Keratinocyte (primary cell): ENCODE results near the gene GPR146. TPM values are rescaled to one million over a fixed set of nuclear protein-coding genes. Genes with fewer than 3 reads are reported as not detected.

Source experiments
- DNase-seq: peaks from one replicate; pipeline ENCODE4 v3.0.0-alpha.2; 2011; ENCODE audit warnings: low read depth, missing footprints, low spot score
- FAIRE-seq: peaks from 2 replicates; lab custom pipeline; 2011; peaks lifted over from hg19 to GRCh38; lab: Jason Lieb, UNC
- H2AFZ ChIP-seq: 2 replicates; pipeline ENCODE4 v1.6.0; 2012; ENCODE audit warnings: low read length, control low read depth, inconsistent platforms; ENCODE audit not compliant: control insufficient read depth
- H3K27ac ChIP-seq: 2 replicates; pipeline ENCODE4 v1.5.1; 2011; ENCODE audit warnings: low read length; ENCODE audit not compliant: control insufficient read depth, insufficient read depth
- H3K27me3 ChIP-seq: 3 replicates; pipeline ENCODE4 v1.6.0; 2011; ENCODE audit warnings: low read length; ENCODE audit not compliant: control insufficient read depth, insufficient read depth; ENCODE audit errors: extremely low read depth
- H3K36me3 ChIP-seq, 2 experiments: 2 replicates in 1 of 2; 3 replicates in 1 of 2; pipeline ENCODE4 v1.5.1; 2011; ENCODE audit warnings: low read length in 2 of 2, mild to moderate bottlenecking in 1 of 2; ENCODE audit not compliant: control insufficient read depth in 2 of 2, insufficient read depth in 2 of 2; ENCODE audit errors: extremely low read depth in 1 of 2
- H3K4me1 ChIP-seq: 3 replicates; pipeline ENCODE4 v1.5.1; 2011; ENCODE audit warnings: low read length; ENCODE audit not compliant: control insufficient read depth, insufficient read depth; ENCODE audit errors: extremely low read depth
- H3K4me2 ChIP-seq: 3 replicates; pipeline ENCODE4 v1.6.0; 2011; ENCODE audit warnings: low read depth, low read length; ENCODE audit not compliant: control insufficient read depth, insufficient read depth; ENCODE audit errors: extremely low read depth
- H3K4me3 ChIP-seq, 3 experiments: fragments of 200-600 bp in 1 of 3; sonication (generic) in 1 of 3; 2 replicates in 2 of 3; 3 replicates in 1 of 3; pipeline ENCODE4 v1.5.1; 2011 to 2016; ENCODE audit warnings: low read length in 3 of 3, mild to moderate bottlenecking in 3 of 3, control low read depth in 2 of 3, inconsistent platforms in 1 of 3, low read depth in 1 of 3, mixed read lengths in 1 of 3, mixed run types in 1 of 3, moderate library complexity in 1 of 3; ENCODE audit not compliant: control insufficient read depth in 2 of 3, insufficient read depth in 2 of 3; ENCODE audit errors: extremely low read depth in 1 of 3
- H3K79me2 ChIP-seq: 2 replicates; pipeline ENCODE4 v1.6.0; 2012; ENCODE audit warnings: low read length; ENCODE audit not compliant: control insufficient read depth, insufficient read depth
- H3K9ac ChIP-seq: 3 replicates; pipeline ENCODE4 v1.6.0; 2011; ENCODE audit warnings: low read length; ENCODE audit not compliant: control insufficient read depth, insufficient read depth; ENCODE audit errors: extremely low read depth
- H3K9me1 ChIP-seq: 3 replicates; pipeline ENCODE4 v1.6.0; 2011; ENCODE audit warnings: low read length; ENCODE audit not compliant: control insufficient read depth, insufficient read depth; ENCODE audit errors: extremely low read depth
- H3K9me3 ChIP-seq: 2 replicates; pipeline ENCODE4 v1.5.1; 2012; ENCODE audit warnings: low read depth, low read length; ENCODE audit not compliant: control insufficient read depth
- H4K20me1 ChIP-seq: 3 replicates; pipeline ENCODE4 v1.6.0; 2011; ENCODE audit warnings: low read length; ENCODE audit not compliant: control insufficient read depth, insufficient read depth; ENCODE audit errors: extremely low read depth
- CTCF ChIP-seq, 3 experiments: IDR thresholded peaks in 1 of 3; conservative IDR thresholded peaks in 1 of 3; optimal IDR thresholded peaks in 1 of 3; 2 replicates in 2 of 3; 3 replicates in 1 of 3; pipeline versions ENCODE3 to v1.5.1; 2011; ENCODE audit warnings: low read length in 3 of 3, mild to moderate bottlenecking in 3 of 3, moderate library complexity in 2 of 3, control low read depth in 1 of 3, inconsistent platforms in 1 of 3; ENCODE audit not compliant: insufficient read depth in 2 of 3; ENCODE audit errors: extremely low read depth in 1 of 3
- EZH2 ChIP-seq: IDR thresholded peaks from one replicate; pipeline ENCODE4 v1.6.1; 2012; ENCODE audit warnings: inconsistent platforms, mild to moderate bottlenecking, low read length, moderate library complexity
- dilution Hi-C: fragments of 300-500 bp; cut with MboI; formaldehyde crosslinking; loops from one replicate; pipeline ENCODE4 v1.7.0; 2020; ENCODE audit warnings: low sequenced_read_pairs; ENCODE audit not compliant: extremely low pct_ligation_motif_present
- polyA plus RNA-seq, 5 experiments: library from polyadenylated mRNA; depleted of rRNA in 3 of 5; stranded (reverse) in 3 of 5; stranded (forward) in 1 of 5; unstranded in 1 of 5; fragments of >200 nt; gene quantifications; 1 replicate in 1 of 5; 2 replicates in 3 of 5; 3 replicates in 1 of 5; pipeline versions ENCODE4 v1.2.1 to v1.2.3, GENCODE V29; 2011 to 2012; ENCODE audit warnings: missing spikeins in 2 of 5, low read depth in 1 of 5, low replicate concordance in 1 of 5

The GPR146 gene
- polyA plus RNA-seq, 1 donor (not counting 4 experiments of a cell fraction or from before 2014, with no cell fraction given) = 0.13 TPM

- H3K9me3 ChIP-seq = peaks cover 5% of the 10 kb centered on the region
- H3K79me2 ChIP-seq = peaks cover 11% of the 10 kb centered on the region
- H3K4me1 ChIP-seq = peaks cover 12% of the 10 kb centered on the region
- no peak overlapping the region for H3K27ac ChIP-seq
- H3K4me3 ChIP-seq = no peak overlapping the region
- no peak overlapping the region for H3K9ac ChIP-seq
- DNase-seq (no peak), FAIRE-seq (no peak)
- H2AFZ ChIP-seq = no peak overlapping the region
- no peaks in the 10 kb centered on the region for H3K27me3 ChIP-seq
- H4K20me1 ChIP-seq = peaks cover 11% of the 10 kb centered on the region
- H3K36me3 ChIP-seq = peaks cover 0 to 2% of the 10 kb centered on the region in 2 experiments
- peaks cover 5% of the 10 kb centered on the region for H3K9me1 ChIP-seq
- no peak overlapping the region for H3K4me2 ChIP-seq
- TF ChIP-seq EZH2 (no peak), CTCF (optimal IDR thresholded peaks at IDR 0.05 in 1 of 3, IDR thresholded peaks at IDR 0.05 in 1 of 3, conservative IDR thresholded peaks at IDR 0.05 in 1 of 3; ENCODE audit: extremely low read depth in 1 of 3, insufficient read depth in 2 of 3, low read length in 3 of 3) (no peak)
- dilution Hi-C loops = no loop called here
Observed at GRCh38 chr7:1074593-1075431, 30.5 kb downstream of the GPR146 start.

- peaks cover 8% of the 10 kb centered on the region for H4K20me1 ChIP-seq
- H3K4me1 ChIP-seq = peaks cover 12% of the 10 kb centered on the region
- no peaks in the 10 kb centered on the region for H3K27me3 ChIP-seq
- H2AFZ ChIP-seq = no peak overlapping the region
- FAIRE-seq (no peak), DNase-seq (no peak)
- H3K36me3 ChIP-seq = peaks cover 0 to 2% of the 10 kb centered on the region in 2 experiments
- peaks cover 5% of the 10 kb centered on the region for H3K9me1 ChIP-seq
- peaks cover 6% of the 10 kb centered on the region for H3K79me2 ChIP-seq
- dilution Hi-C loops = no loop called here
- no peaks in the 10 kb centered on the region for H3K9me3 ChIP-seq
- H3K27ac ChIP-seq = peak overlapping the region; percentile 40
- peak overlapping the region; percentile 20 for H3K4me2 ChIP-seq
- no peak overlapping the region for H3K4me3 ChIP-seq
- no peak overlapping the region for H3K9ac ChIP-seq
- TF ChIP-seq CTCF (optimal IDR thresholded peaks at IDR 0.05 in 1 of 3, IDR thresholded peaks at IDR 0.05 in 1 of 3, conservative IDR thresholded peaks at IDR 0.05 in 1 of 3; ENCODE audit: extremely low read depth in 1 of 3, insufficient read depth in 2 of 3, low read length in 3 of 3) (no peak), EZH2 (no peak)
Observed at GRCh38 chr7:1076184-1077072, 32.1 kb downstream of the GPR146 start.
